DND-41 (cell line): ENCODE results near the gene DLG2.

ENCODE experiments used
- EZH2 ChIP-seq: IDR thresholded peaks from 3 replicates; pipeline ENCODE4 v1.6.1; 2012; ENCODE audit warnings: borderline replicate concordance, low read depth, mild to moderate bottlenecking, moderate library complexity, low read length, inconsistent platforms; ENCODE audit not compliant: severe bottlenecking
- TF ChIP-seq, protein P1 (sequence below): IDR thresholded peaks from 2 replicates; pipeline ENCODE4 v1.5.1; 2012; ENCODE audit warnings: borderline replicate concordance, low read length, moderate library complexity, mild to moderate bottlenecking; ENCODE audit not compliant: poor library complexity, severe bottlenecking; ENCODE audit errors: extremely low read depth

DNA sequence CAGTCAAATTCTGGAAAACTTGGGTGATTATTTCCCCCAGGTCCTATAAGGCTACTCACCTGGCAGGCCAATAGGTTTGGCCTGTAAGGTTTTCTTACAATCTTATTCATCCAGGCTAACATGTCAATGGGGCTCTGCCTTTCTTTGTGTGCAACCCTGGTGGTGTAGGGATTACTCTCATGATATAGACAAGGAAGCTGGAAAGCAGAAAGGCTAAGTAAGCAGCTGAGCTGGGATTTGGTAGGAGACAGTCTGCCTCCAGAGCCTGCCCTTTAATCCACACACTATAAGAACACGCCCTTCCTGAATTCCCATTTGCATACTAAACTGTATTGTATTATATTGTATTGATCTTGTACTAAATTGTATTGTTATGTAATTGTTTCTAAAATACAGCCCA is 1967.7 kb downstream of the DLG2 start:
- TF ChIP-seq, protein P1, sequence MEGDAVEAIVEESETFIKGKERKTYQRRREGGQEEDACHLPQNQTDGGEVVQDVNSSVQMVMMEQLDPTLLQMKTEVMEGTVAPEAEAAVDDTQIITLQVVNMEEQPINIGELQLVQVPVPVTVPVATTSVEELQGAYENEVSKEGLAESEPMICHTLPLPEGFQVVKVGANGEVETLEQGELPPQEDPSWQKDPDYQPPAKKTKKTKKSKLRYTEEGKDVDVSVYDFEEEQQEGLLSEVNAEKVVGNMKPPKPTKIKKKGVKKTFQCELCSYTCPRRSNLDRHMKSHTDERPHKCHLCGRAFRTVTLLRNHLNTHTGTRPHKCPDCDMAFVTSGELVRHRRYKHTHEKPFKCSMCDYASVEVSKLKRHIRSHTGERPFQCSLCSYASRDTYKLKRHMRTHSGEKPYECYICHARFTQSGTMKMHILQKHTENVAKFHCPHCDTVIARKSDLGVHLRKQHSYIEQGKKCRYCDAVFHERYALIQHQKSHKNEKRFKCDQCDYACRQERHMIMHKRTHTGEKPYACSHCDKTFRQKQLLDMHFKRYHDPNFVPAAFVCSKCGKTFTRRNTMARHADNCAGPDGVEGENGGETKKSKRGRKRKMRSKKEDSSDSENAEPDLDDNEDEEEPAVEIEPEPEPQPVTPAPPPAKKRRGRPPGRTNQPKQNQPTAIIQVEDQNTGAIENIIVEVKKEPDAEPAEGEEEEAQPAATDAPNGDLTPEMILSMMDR, result no peak
- no peak for TF ChIP-seq EZH2
